ENCODE measurements around the gene HS6ST3.

Gene HS6ST3

DNA sequence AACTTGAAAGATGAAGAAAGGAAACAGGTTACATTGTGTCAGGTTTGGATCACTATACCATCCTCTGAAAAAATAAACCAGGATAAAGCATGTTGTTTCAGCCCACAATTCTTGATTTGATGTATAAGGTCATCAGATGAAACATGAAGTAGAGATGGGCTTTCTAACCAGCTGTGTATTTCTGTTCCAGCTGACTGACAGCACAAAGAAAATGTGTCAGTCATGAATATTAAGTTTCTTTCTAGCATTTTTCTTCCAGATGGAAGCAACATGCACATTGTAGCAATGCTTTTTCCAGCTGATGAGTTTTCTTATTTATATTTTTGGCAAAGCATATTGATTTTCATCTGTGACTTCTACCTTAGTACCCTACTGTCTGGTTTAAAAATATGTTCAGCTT, 704.8 kb downstream of the HS6ST3 start:
- no peak for DNase-seq

DNA sequence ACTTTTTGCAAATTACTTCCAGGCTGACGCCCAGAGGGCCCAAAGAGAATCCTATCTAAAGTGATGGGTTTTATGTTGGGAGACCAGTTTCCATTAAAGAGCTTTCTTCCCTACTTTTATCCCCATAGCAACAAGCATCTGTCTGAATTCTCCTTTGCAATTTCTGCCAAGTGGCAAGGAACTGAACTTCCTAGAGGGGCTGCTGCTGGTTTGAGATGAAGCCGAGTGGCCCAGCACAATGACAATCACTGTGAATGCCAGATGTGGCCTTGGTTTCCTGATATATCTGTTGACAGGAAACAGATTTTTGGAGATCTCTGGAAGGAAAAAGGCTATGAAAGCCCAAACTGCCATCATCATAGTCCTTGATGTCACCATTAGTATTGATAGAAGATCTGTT, 705.8 kb downstream of the HS6ST3 start:
- DNase-seq: no peak

DNA sequence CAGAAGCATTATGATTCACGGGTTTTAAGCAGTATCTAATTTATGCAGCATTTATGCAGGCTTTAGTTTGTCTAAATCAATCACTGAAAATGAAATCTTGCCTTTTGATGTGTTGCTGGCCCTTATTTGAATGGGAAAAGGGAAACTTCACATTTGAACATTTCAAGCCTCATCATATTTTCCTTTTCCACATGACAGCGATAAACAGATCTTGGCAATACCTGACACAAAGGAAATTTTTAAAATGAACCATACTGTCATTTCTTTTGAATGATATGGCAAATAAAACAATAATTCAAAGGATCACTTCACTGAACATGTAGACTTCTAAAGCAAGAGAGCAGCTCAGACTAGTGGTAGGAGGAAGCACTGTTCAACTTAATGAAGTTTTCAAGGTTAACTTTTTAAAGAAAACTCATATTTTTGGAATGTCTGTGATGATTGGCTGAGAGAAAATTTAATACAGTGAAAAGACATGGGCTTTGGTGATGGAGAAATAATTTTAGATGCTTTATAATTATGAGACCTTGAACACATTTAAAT, 706.3 kb downstream of the HS6ST3 start:
- no peak for DNase-seq

DNA sequence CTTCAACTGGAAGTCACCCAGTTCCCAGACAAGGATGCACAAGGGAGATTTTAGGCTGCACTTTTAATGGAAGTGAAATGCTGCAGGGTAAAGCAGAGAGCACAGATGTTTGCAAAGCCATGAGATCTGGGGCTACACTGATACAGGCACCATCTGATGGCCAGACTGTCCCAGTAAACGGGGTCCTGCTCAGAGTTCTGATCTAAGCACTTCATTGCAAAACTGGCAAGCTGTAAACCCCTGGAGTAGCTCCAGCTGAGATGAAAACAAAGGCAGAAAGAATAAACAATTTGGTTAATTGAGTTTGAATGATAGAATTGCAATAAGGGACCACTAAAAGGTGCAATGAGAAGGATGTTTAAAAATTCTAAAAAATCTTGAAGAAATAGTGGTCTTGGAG, 707.2 kb downstream of the HS6ST3 start:
- DNase-seq: no peak

DNA sequence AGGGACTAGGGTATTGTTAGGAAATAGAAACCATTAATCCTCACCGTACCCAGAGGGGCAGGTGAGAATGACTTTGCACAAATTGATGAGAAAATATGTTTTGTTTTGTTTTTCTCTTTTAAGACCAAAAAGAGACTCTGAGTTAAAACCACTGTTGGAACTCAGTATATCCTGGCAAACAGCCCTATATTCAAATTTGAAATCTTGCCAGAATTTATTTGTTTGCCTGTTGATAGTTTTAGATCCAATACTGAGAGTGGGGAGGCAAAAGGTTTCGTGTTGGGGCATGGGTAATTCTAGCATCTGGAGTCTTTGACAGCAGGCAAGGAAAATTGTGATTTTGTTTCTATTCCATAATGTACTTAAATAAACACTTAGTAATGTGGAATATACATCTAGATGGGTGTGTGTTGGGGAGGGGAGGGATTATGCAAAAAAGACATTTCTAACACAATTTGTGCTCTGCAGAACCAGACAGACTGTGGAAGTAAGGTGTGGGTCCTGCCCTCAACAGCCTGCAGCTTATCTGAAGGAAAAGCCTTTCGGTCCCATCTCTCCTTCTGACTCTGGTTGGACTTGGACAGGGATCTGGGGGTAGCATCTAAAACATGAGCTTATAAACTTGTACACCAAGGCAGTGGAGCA, 713.7 kb downstream of the HS6ST3 start:
- no peak for DNase-seq

DNA sequence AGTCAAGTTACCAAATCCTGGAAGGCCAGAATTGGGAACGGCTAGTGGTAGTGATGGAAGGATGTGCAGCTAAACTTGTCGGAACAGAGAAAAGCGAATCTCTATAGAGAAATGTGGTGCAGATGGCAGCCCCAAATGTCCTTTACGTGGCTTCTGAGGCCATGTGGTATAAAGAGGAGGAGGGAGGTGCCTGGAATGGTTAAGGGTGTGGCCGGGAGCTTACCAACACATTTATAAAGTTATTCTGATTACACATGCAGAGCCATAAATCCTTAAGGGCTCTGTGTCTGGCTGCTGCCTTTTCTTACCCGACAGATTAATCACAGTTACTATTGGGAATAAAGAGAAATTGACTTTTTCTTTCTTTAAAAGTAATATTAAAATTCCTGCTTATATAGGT, 714.3 kb downstream of the HS6ST3 start:
- no peak for DNase-seq

DNA sequence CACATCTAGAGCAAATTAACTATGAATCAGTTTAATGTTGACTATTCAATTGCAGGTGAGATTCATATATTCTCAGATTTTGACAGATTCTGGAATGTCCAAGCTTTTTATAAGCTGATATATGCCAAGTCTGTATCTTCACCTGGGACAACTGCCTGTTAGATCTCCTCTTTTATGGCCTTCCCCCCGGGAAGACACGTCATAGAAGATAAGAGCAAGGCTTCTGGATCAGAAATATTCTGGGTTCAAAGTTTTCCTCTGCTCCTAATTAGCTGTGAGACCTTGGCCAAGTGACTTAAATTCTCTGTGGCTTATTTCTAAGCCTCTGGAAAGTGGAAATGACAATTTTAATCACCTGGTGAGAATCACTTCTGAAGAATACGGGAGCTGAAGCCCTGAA, 716.8 kb downstream of the HS6ST3 start:
- DNase-seq: no peak

DNA sequence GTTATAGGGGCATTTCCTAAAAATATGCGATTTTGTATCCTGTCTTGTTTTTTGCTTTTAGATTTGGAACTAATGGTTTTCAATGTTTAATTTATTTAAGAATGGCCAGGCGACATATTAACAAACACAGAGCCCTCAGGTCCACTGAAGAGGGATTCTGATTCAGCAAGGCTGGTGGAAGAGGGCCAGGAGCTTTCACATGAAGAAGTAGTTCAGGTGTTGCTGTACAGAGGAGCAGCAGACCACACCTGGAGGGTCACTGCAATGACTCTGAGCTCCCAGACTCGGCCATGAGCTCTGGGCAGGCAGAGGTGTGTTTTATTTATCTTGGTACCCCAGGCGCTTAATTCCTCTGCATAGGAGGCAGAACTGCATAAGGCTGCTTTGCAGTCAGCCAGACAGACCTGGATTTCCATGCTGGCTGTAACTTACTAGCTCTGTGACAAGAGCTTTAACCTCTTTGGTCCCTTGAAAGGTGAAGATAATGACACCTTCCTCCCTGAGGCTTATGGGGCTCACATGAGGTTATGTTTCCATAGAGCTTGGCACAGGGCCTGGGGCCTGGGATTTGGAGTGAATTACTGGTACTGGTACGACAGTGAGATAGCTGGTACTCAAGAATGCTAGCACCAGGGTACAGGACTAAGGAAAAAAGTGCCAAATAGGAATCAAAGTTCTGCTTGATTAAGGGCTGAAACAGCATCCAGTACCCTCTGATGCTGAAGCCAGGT, 719.6 kb downstream of the HS6ST3 start:
- no peak for DNase-seq

DNA sequence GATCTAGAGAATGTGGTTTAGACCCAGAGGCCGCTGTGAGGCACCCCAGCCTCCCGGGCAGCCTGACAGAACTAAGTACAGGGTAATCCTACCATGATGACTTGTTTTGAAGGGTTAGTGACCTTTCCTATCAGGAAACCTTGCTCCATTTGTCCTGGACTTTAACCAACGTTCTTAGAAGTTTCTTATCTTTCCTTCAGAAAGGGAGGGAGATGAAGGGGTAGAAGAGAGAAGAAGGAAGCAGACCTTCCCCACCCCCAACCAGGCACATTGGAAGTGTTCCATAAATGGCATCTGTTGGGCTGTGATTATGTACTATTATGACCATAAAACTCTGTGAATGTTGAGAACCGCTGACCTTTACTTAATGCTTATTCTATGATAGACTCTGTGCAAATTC, 720.2 kb downstream of the HS6ST3 start:
- DNase-seq: no peak

DNA sequence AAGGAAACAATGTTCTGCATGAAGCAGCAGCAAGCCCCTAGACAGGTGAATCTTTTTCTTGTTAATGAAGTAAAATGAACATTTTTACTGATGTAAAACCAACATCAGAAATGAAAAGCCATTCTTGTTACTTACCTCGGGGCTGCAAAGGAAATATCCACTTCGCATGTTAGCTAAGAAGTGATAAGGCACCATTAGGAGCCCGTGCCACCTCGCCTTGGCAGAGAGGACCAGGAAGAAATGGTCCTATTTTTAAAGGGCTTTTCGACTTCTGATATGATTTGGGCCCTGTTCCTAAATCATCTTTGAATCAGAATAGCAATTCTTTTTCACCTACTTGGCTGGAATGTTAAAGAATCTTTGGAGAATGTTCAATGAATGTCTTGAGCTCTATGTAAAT, 721.1 kb downstream of the HS6ST3 start:
- DNase-seq: no peak

DNA sequence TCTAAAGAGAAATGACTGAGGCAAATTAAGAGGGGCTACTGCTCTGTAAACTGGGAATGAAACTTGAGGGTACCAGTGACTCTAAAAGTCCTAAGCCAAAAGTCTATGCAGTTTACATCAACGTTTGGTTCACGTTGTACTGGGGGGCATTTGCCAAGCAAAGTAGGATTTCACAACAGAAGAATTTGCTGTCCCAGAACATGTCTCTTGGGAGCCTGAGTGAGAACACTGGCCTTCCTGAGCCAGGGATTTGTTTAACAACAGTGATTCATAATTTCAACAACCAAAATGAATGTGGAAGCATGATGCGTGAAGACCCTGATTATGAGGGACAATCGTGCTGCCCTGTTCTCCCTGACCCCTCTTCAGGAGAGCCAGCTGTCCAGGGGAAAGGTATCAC, 726.4 kb downstream of the HS6ST3 start:
- no peak for DNase-seq

DNA sequence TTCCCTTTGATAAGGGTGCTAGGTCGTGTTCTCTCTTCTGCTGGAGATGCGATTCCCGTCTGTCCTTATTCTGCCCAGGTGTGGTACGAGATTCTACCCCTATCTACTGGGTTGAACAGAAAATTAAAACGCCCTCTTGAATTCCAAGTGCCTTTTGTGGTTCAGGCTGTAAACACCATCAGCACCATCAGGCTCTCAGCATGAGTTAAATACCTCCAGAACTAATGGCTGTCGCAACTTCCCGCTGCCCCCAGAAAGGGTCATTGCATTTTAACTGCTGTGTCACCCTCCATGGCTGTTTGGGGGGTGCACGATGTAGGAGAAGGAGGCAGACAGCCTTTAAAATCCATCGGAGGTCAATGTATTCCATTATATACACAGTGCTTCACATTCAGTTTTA, 727.0 kb downstream of the HS6ST3 start:
- no peak for DNase-seq

DNA sequence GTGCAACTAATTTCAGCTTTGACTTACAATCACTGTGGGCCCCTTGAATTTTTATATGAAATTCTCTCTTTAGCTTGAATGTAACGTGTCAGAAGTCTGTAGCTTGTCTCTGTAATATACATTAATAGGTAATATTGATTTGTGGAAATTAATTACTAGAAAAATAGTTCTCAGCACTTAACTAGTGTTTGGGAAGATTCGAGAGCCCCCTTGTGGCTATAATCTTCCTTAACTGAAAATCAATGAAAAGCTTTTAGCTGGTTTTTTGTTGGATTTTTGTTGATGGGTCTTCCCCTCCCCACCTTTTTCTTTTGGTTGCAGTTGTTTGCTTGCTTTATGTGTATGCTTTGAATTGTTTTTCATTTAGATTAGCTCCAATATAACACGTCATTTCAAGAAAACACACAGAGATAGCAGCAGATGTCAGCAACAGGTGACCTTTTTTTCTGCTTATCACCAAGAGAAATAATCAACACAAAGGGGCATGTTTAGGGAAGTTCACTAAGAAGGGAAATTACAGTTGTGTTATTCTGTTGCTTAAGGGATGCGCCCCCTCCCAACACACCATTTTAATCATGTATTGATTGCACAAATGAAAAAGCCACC, 727.5 kb downstream of the HS6ST3 start:
- no peak for DNase-seq

DNA sequence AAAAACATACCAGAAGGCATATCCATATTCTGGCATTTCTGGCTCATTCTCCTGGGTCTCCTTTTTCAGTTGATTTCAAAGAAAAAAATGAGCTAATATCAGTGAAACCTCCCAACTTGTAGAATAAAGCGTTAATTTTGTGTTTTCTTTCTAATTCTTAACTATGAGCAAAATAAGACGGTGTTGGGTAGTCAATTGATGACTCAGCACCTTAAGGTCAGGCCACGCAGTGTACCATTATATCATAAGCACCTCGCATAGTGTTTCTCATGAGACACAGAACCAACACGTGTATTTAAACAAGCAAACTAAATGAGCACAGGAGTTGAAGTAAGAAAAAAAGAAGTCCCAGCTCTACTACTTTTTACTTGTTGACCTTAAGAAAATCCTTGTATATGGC, 729.5 kb downstream of the HS6ST3 start:
- no peak for DNase-seq

DNA sequence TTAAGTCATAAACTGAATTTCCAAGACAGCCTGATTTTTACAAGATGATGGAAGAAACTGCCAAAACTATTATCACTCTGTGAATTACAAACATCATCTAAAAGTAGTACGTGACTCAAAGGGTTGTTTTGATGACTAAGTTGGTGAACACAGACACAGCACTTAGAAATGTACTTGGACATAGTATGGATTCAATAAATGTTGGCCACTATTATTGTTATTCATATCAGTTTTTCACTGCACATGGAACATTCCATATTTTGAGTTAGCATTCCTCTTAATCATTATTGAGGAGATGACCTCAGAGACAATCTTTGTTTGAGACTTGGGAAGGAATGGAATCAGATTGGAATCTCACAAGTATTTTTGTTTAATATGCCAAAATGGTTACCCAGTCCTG, 731.5 kb downstream of the HS6ST3 start:
- DNase-seq: no peak

DNA sequence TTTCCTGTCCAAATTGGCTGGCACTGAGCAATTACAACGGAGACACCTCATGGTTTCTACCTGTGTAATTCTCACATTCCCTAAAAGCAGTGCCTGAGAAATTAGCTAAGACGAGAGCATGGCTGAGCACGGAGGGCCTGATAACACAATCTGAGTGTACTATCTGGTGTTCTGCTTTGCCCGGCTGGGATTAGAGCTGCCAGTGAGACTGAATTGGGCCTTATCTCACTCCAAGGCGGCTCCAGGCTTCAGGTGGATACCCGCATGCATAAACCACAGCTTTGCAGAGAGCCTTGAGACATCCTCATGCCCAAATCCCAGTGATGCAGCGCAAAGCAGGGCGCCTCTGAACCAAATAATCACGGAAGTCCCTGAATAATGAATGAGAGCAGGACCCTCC, 732.1 kb downstream of the HS6ST3 start:
- no peak for DNase-seq

DNA sequence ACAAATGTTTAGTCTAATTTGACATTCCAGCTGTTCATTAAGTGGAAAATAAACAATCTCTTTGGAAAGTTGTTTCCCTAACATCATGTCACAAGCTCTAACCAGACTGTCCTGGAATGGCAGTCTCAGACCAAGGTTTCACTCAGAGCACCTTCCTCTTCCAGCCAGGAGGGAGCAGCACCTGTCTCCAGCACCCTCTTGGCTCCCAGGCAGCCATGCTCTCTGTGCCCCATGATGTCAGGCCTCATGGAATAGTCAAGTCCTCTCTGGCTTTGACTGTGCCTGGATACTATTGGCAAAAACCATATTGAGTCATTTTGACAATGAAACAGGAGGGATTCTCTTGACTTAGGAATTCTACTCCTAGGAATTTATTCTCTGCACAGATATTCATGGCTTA, 733.0 kb downstream of the HS6ST3 start:
- no peak for DNase-seq

DNA sequence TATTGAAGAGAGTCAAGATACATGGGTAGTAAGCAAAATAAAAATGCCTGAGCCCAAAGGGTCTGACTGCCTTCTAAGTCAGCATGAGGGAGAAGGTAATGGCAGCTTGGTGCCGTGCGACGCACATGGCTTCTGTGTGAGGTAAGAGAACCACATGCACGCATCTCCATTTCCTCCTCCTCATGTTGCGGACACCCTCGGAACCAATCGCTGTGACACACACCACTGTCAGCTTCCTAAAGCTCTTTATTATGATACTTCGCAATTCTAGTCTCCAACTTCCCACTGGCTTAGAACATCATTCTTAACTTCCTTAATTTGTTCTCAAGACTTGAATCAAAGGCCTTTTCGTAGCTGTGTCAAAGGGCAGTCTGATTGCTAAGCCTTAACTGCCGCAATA, 734.2 kb downstream of the HS6ST3 start:
- DNase-seq: peak; percentile 64 to 70

DNA sequence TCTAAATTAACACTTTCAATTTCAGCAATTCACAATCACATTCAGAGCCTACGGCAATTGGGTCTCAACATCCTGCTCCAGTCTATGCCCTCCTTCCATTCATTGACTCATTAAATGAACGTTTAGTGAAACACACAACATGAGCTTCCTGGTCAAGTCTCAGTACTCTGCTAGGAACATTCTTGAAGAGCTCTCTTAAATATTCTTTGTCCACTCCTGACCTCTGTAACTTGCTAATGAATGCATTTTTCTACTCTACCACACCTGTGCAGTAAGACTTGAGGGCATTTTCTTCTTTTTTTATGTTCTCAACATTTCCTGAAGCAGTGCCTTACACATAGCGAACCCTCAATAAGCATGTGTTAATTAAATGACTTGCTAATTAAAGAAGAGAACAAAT, 735.7 kb downstream of the HS6ST3 start:
- no peak for DNase-seq

DNA sequence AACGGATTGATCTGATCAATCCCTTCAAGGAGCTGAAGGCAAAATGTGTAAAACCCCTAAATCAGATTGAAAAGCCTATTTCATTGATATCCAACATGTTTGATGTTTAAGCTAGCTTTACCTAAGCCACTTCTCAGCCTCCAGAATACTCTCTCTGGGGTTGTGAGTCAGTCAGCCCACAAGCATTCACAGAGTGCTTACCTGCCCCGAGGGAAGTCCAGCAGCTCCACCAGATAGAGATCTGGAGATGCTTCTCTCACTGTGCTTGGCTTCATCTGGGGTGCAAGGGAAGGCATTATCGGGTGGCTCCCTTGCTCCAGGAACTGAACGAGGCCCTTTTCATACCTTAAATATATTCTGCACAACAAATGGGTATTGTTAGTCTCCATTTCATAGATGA, 744.7 kb downstream of the HS6ST3 start:
- DNase-seq: no peak

DNA sequence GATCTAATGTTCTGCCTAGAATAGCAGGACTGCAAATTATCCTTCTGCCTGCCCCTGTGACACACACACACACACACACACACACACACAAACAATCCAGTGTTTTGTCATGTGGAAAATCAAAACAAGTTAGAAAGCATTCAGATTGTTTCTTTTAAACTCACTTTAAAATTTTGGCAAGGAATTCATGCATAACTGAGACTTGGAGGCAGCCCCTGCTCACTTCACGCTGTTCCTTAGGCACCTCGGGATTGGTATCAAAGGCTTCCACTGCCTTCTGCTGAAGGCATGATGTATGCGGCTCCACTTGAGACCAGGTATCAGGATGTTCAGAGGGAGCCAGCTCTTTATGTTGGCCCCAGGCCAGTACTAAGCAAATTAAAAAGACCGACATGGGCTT, 745.6 kb downstream of the HS6ST3 start:
- DNase-seq: no peak

DNA sequence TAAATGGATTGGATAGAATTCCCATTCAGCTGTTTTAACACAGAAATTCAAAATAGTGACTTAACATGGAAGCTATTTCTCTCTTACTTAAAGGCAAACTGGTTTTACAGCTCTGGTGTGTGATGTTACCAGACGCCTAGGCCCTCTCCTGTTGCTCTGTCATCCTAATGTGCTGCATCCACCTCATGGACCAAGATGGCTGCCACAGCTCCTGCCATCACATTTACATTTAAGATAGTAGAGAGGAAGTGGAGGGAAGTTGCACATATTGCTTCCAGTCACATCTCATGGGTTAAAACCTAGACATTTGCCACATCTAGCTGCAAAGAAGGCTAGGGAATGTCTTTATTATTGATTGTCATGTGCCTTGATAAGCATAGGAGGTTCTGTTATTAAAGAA, 746.8 kb downstream of the HS6ST3 start:
- no peak for DNase-seq

DNA sequence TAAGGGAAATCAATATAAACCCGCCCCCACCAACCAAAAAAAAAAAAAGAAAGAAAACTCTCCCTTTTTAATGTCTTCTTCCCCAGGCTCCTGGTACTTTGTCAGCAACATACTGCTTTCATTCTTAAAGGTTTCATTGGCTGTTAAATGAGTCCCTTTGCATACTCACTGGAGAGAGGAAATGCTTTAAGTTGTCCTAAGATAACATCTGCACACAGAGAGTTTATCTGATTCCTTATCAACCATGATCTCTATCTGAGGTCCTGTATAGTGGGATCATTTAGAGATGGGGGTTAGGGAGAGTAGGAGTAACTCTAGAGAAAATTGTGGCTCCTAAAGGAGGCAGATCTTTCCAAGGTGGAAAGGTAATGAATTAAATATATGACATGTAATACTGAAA, 747.9 kb downstream of the HS6ST3 start:
- DNase-seq: no peak

DNA sequence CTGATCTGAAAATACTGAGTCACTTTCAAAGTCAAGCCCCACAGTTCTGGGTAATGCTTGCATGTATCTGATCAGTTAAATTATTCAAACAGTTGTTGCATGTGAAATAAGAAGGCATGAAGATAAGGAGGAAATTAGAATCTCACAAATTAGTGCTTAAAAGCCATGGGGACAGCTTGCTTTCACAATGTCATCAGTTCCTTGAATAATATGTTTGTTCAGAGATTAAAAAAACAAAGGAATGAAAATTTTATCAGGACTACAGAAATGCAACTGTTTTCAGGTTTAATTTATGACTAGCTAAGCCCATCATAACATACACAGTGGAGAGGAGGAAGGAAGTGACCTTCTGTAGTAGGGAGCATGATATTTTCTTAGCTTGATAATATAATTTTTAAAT, 754.3 kb downstream of the HS6ST3 start:
- DNase-seq: no peak

Data from inflammatory macrophage (primary cell).